Psoas muscle (tissue), 8 donors: ENCODE data around the gene ABCC3. TPM values are rescaled to one million over a fixed set of nuclear protein-coding genes. Genes with fewer than 3 reads are reported as not detected.

Experiments used
- ATAC-seq, 4 donors: fragments of 200-7000 bp; cut with Tn5 transposase; one replicate each; pipeline ENCODE4 v1.9.1; 2020; ENCODE audit warnings: moderate library complexity in 3 of 4, mild to moderate bottlenecking in 2 of 4
- DNase-seq, 2 donors: peaks; one replicate each; pipeline ENCODE4 v3.0.0-alpha.2; 2020
- H3K27ac ChIP-seq: fragments of 200-600 bp; one replicate; pipeline ENCODE4 v1.8.0; 2022
- H3K27me3 ChIP-seq, 3 donors: fragments of 200-600 bp in 1 of 3; one replicate each; pipeline versions ENCODE4 v1.6.1 to v1.8.0; 2013 to 2022; ENCODE audit warnings: low read length in 2 of 3, mild to moderate bottlenecking in 2 of 3, moderate library complexity in 1 of 3; ENCODE audit not compliant: insufficient read depth in 3 of 3
- H3K36me3 ChIP-seq, 2 donors: fragments of 200-600 bp in 1 of 2; one replicate each; pipeline versions ENCODE4 v1.6.1 to v1.8.0; 2013 to 2022; ENCODE audit warnings: low read depth in 1 of 2, mild to moderate bottlenecking in 1 of 2, moderate library complexity in 1 of 2; ENCODE audit not compliant: insufficient read depth in 1 of 2
- H3K4me1 ChIP-seq: fragments of 200-600 bp; one replicate; pipeline ENCODE4 v1.8.0; 2022
- H3K4me3 ChIP-seq: fragments of 200-600 bp; one replicate; pipeline ENCODE4 v1.8.0; 2022; ENCODE audit warnings: mild to moderate bottlenecking
- H3K9me3 ChIP-seq: fragments of 200-600 bp; one replicate; pipeline ENCODE4 v1.8.0; 2022
- WGBS, 3 donors: extraction: QIAGEN DNeasy Blood & Tissue Kit; methylation state at CpG; one replicate each; pipeline versions ENCODE4 v1.1.6 to v1.1.7; 2013; 5-methylcytosine and 5-hydroxymethylcytosine counted together
- intact Hi-C, 2 donors: fragments of 100-400 bp; cut with DNase I; formaldehyde crosslinking; loops; one replicate each; pipeline versions ENCODE4 v1.11.0 to v1.14.2; 2022
- polyA plus RNA-seq, 3 donors: library from polyadenylated mRNA; stranded (reverse); fragments of 200-250 nt; gene quantifications; one replicate each; pipeline ENCODE4 v1.2.3, GENCODE V29; 2013
- total RNA-seq, 4 donors: library from RNA; stranded (reverse); fragmentation: NEBNext Ultra II Directional in 2 of 4; extraction: Animal tissue kit (Norgen Biotek cat#: 25700) in 2 of 4; gene quantifications; one replicate each; pipeline versions ENCODE4 v1.2.1 to v1.2.4, GENCODE V29; 2021 to 2023
- TF ChIP-seq, protein P1 (sequence below): fragments of 200-600 bp; IDR thresholded peaks from one replicate; pipeline ENCODE4 v1.8.0; 2022; ENCODE audit warnings: antibody characterized with exemption
- donor health status: healthy with polysubstance abuse.
- donor health status: DM: no; HTN: no; CAD: no; lungs with moderate emphysema.
- donor health status: Bipolar disorder and iron deficiency.
- donor health status: healthy.
- donor health status: DM: yes; HTN: yes; CAD: no.
- donor health status: DM: no; HTN: no; CAD: no.
- donor health status: DM: no; HTN: no; CAD: no.
- donor health status: DM: yes; HTN: yes; CAD: no.

The ABCC3 gene
- total and polyA plus RNA-seq, 7 donors, result 0.36 to 1.6 (median 0.61) TPM

DNA sequence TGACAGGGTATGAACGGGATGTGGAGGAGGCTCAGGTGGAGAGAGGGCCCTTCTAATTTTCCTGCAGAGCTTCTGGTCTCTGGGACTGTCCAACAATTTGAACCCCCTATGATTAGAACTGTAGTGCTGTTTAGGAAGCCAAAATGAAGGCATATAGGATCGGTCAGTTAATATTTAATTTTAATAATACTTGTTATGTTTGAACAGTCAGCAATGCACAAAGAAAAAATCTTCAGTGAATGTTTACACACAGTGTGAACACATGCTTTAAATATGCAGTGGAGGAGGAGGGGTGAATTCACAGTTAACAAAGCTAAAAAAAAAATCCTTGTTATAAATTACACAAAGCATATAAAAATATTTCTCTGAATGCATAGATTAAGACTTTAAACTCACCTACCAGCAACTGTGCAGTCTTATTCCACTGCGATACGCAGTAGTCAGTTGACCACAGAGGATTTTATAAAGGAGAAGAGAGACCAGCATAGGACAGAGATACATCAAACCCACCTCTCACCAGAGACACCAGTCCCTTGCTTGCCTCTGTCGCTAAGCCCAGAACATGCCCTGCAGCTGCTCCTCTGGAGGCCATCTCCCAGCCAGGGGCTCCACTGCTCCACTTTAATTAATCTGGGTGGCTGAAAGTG lies 58.5 kb downstream of the ABCC3 start:
- intact Hi-C loops, result no loop called here
- ATAC-seq (no peak), DNase-seq (no peak)
- Histone ChIP-seq H3K27me3 (no peaks in the 10 kb centered on the region), H3K9me3 (no peaks in the 10 kb centered on the region), H3K27ac (no peak overlapping the region), H3K36me3 (peaks cover 14 to 65% of the 10 kb centered on the region in 2 donors), H3K4me3 (no peak overlapping the region), H3K4me1 (peaks cover 5% of the 10 kb centered on the region)
- 87 to 94% (median 88%) methylated on average over 5 of the region's 5 CpGs for WGBS, 3 donors
- TF ChIP-seq, protein P1, sequence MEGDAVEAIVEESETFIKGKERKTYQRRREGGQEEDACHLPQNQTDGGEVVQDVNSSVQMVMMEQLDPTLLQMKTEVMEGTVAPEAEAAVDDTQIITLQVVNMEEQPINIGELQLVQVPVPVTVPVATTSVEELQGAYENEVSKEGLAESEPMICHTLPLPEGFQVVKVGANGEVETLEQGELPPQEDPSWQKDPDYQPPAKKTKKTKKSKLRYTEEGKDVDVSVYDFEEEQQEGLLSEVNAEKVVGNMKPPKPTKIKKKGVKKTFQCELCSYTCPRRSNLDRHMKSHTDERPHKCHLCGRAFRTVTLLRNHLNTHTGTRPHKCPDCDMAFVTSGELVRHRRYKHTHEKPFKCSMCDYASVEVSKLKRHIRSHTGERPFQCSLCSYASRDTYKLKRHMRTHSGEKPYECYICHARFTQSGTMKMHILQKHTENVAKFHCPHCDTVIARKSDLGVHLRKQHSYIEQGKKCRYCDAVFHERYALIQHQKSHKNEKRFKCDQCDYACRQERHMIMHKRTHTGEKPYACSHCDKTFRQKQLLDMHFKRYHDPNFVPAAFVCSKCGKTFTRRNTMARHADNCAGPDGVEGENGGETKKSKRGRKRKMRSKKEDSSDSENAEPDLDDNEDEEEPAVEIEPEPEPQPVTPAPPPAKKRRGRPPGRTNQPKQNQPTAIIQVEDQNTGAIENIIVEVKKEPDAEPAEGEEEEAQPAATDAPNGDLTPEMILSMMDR, result no peak

DNA sequence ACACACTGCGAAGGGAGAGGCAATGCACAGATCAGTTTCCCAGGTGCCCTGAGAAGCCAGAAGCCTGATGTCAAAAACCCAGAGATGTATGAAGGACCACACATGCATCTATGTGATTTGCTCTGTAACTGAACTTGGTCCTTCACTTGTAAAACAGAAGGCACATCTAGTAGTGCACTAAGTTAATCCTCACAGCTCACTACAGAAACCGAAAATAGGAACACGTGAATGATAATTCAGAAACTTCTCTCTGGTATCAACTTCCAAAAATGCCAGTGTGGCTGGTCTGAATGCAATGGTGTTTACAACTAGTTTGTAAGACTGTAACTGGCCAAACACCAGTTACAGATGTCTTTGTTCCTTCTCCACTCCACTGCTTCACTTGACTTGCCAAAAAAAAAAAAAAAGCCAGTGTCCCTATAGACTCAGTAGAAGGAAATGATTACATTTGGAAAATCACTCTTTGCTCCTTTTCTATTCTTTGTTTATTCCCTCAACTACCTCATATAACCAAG lies 61.7 kb downstream of the ABCC3 start:
- no peak overlapping the region for H3K4me3 ChIP-seq
- no peaks in the 10 kb centered on the region for H3K27me3 ChIP-seq
- intact Hi-C loops, result loop anchor here (5.0 kb wide), 2 partner anchors 69 to 149 kb away; partner anchors contain the start of gene SPATA20 (in 2 of the 2)
- TF ChIP-seq, protein P1, result no peak
- H3K36me3 ChIP-seq, result peaks cover 14 to 96% of the 10 kb centered on the region in 2 donors
- DNase-seq (no peak), ATAC-seq (no peak)
- WGBS, 3 donors, result 63 to 82% (median 74%) methylated on average over 3 of the region's 3 CpGs
- H3K27ac ChIP-seq, result no peak overlapping the region
- H3K9me3 ChIP-seq, result no peaks in the 10 kb centered on the region
- H3K4me1 ChIP-seq, result peaks cover 17% of the 10 kb centered on the region

GRCh38 chr17:50697062-50697461 lies 62.4 kb downstream of the ABCC3 start:
- ATAC-seq, result no peak
- DNase-seq, result no peak
- H3K27ac ChIP-seq, result no peak overlapping the region
- TF ChIP-seq, protein P1, result no peak
- H3K27me3 ChIP-seq, result no peaks in the 10 kb centered on the region
- H3K9me3 ChIP-seq, result no peaks in the 10 kb centered on the region
- WGBS, 3 donors, result 84 to 95% (median 88%) methylated on average over 3 of the region's 3 CpGs
- intact Hi-C loops, result loop anchor here (5.0 kb wide), 2 partner anchors 70 to 150 kb away; partner anchors contain the start of gene SPATA20 (in 2 of the 2)
- H3K36me3 ChIP-seq, result peaks cover 14 to 97% of the 10 kb centered on the region in 2 donors
- no peak overlapping the region for H3K4me3 ChIP-seq
- peaks cover 23% of the 10 kb centered on the region for H3K4me1 ChIP-seq

DNA sequence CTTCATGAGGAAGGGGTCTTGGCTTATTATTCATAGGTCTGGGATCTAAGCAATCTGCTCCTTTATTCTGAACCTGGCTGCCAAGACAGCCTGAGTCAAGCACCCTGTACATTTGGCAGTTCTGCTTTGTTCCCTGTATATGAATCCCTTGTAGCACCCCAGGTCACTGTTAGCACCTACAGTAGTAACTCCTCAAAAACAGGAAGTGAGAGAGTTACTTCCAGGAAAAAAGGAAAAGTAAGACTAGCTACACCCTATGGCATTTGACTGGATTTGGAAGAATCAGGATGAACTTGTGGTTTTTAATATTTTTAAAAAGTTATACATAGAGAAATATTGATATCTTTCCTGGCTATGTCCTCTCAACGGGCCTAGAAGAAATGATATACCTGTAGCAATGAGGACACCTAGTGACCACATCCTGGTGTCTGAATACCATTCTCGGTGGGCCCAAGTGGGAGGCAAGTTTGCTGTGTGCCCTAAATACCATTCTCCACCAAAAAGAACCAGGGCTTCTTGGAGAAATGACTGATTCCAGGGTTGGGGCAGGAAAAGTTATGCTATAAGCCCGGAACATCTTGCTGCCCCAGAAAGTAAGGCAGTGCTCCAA lies 63.1 kb downstream of the ABCC3 start:
- intact Hi-C loops, result loop anchor here (5.0 kb wide), 2 partner anchors 70 to 150 kb away; partner anchors contain the start of gene SPATA20 (in 2 of the 2)
- no peaks in the 10 kb centered on the region for H3K9me3 ChIP-seq
- peaks cover 14 to 97% of the 10 kb centered on the region in 2 donors for H3K36me3 ChIP-seq
- no peaks in the 10 kb centered on the region for H3K27me3 ChIP-seq
- ATAC-seq (peak in 1 of 4 donors; percentile 32), DNase-seq (no peak)
- H3K27ac ChIP-seq, result no peak overlapping the region
- WGBS, 3 donors, result 37 to 54% (median 54%) methylated on average over 3 of the region's 3 CpGs
- TF ChIP-seq, protein P1, result no peak
- no peak overlapping the region for H3K4me3 ChIP-seq
- H3K4me1 ChIP-seq, result peaks cover 30% of the 10 kb centered on the region
